K562 treated with DMSO at 1 percent for 4 hours (cell line): ENCODE results near the gene MGAT3. TPM values are rescaled to one million over a fixed set of nuclear protein-coding genes. Genes with fewer than 3 reads are reported as not detected.

Source experiments
- total RNA-seq: library from RNA; unstranded; fragments of 300-600 nt; gene quantifications from 2 replicates; pipeline ENCODE4 v1.2.3, GENCODE V29; 2022; ENCODE audit not compliant: insufficient read depth

MGAT3 gene, protein sequence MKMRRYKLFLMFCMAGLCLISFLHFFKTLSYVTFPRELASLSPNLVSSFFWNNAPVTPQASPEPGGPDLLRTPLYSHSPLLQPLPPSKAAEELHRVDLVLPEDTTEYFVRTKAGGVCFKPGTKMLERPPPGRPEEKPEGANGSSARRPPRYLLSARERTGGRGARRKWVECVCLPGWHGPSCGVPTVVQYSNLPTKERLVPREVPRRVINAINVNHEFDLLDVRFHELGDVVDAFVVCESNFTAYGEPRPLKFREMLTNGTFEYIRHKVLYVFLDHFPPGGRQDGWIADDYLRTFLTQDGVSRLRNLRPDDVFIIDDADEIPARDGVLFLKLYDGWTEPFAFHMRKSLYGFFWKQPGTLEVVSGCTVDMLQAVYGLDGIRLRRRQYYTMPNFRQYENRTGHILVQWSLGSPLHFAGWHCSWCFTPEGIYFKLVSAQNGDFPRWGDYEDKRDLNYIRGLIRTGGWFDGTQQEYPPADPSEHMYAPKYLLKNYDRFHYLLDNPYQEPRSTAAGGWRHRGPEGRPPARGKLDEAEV
- 4.2 and 6.7 TPM in 2 replicates for total RNA-seq

DNA sequence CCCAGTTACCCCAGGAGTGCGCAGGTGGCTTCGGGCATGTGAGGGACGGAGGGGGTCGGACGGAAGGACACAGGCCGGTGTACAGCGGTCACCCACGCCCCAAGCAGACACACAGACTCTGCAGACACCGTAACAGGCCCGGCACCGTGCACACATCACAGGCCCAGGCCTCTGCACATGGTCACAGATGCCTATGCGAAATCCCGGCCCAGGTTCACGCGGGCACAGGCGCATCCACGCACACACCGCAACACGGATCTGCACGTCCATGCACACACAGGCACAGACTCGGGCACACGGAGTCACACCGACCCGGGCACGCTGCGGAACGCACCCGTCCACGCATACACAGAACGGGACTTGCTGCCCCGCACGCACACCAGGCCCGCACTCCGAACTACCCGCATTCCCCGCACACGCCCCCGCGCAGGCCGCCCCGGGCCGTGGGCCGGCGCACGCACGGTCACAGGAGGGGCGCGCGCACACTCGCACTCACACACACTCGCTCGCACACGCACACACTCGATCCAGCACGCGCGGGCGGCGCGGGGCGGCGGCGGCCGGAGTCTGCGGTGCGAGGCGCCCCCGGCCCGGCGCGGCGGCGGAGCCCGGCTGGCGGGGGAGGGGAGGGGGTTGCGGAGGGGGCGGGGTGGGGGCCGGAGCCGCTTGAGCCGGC is at the start of gene MGAT3:
Gene MGAT3 (plus strand): TSS at position 491 of the 676 bp plus-strand sequence. CDS start 30,336 bp downstream, outside the sequence.

DNA sequence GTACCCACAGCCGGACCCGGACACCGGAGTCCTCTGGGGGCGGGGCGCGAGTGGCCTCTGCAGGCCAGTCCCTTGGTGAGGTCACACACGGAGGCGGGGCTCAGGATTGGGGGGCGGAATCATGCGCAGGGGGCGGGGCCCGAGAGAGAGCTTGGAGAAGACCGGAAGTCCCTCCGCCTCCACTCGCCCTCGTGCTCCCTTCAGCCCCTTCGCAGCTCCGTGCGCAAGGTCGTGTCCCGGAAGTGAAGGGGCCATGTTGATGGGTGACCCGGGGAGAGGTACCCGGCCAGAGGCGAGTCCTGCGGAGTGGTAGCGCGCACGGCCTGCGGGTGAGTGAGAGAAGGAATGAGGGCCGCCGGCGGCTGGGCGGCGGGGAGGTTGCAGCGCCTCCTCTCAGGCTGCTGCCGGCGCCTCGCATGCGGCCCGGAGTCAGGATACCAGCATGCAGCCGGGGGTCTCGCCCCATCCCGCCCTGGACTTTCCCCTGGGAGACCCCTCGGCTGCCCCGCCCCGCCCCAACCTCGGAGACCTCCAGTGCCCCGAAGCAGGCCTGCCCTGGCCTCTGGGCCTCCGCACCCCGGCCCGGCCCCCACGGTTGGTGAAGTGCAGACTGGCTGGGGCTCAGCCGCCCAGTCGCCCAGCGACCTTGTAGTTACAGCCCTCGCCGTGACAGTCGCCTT is 45.4 kb downstream of the MGAT3 start, which contains the start of gene MIEF1:
Gene MIEF1 (plus strand): TSS at position 182 of the 680 bp plus-strand sequence. CDS start 9,005 bp downstream, outside the sequence.

DNA sequence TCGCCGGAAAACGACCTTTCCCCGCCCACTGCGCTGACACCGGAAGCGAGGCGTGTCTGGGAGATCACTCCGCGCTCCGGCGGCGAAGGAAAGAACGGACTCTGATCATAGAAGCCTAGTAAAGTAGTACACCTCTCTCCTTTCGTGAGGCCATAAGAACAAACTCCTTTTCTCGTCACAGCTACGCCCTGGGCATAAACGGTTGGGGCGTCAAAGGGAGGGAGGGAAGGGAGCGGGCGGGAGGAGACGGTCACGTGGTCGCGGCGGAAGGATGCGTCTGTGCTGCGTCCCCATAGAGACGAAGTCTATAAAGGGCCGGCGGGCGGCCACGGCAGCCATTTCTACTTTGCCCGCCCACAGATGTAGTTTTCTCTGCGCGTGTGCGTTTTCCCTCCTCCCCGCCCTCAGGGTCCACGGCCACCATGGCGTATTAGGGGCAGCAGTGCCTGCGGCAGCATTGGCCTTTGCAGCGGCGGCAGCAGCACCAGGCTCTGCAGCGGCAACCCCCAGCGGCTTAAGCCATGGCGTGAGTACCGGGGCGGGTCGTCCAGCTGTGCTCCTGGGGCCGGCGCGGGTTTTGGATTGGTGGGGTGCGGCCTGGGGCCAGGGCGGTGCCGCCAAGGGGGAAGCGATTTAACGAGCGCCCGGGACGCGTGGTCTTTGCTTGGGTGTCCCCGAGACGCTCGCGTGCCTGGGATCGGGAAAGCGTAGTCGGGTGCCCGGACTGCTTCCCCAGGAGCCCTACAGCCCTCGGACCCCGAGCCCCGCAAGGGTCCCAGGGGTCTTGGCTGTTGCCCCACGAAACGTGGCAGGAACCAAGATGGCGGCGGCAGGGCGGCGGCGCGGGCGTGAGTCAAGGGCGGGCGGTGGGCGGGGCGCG is 63.7 kb downstream of the MGAT3 start, which contains the start of gene ATF4:
Gene ATF4 (plus strand): TSS at position 337 of the 880 bp plus-strand sequence. CDS start 884 bp downstream, outside the sequence.

DNA sequence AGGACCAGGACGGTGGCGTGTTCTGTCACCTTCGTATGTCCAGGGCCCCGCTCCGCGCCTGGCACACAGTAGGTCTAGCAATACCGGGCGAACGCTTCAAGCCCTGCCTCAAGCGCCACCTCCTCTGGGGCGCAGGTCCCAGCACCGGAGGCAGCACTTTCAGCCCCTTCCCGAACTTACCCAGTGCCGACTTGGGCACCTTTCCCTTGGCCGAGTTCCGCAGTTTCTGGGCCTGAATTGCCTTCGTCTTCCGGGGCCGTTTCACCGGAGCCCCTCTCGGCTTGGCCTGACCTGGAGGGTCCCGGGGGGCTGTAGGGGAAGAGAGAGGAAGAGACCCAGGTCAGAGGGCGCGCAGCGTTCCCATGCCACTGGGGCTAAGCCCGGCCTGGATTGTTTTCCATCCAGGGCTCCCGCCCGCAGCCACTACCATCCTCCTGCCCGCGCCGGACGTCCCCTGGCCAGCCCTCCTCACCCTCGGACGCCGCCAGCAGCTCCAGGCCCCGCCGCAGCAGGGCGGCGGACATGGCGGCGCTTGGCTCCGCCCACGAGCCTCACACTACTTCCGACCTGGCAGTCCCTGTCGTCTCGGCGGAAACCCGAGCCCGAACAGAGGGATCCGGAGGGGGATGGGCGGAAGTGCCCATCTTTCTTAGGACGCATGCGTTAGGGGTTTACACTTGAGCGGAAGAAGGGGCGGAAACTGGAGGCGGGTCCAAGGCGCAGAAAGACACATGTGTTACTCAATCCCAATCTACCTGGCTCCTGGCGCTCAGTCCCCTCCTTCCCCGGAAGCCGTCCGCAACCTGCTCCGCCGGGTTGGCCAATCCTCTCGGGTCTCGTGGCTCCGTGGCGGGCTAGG is 75.6 kb downstream of the MGAT3 start, which contains the start of gene RPS19BP1:
Gene RPS19BP1 (minus strand): TSS at position 534 of the 859 bp plus-strand sequence. CDS start 10 bp downstream, at position 524.

Other genes starting within 250 kb of the MGAT3 start
- gene PDGFB, start 212.0 kb upstream of the MGAT3 start, total RNA-seq: not detected in 2 replicates
- gene RPL3, start 137.4 kb upstream of the MGAT3 start, total RNA-seq: 4,477 and 4,574 TPM in 2 replicates
- gene SYNGR1, start 107.0 kb upstream of the MGAT3 start, total RNA-seq: 20.1 and 29.5 TPM in 2 replicates
- 14.5 and 16.4 TPM in 2 replicates for gene TAB1, start 57.2 kb upstream of the MGAT3 start, total RNA-seq
- 20.6 and 21.1 TPM in 2 replicates for gene MIEF1, start 45.3 kb downstream of the MGAT3 start, total RNA-seq
- gene ATF4, start 63.5 kb downstream of the MGAT3 start, total RNA-seq: 873 and 903 TPM in 2 replicates
- gene RPS19BP1, start 75.7 kb downstream of the MGAT3 start, total RNA-seq: 169 and 192 TPM in 2 replicates
- 0.89 and 0.97 TPM in 2 replicates for gene CACNA1I, start 113.7 kb downstream of the MGAT3 start, total RNA-seq